ENCODE results near the gene ARRDC2. TPM values are rescaled to one million over a fixed set of nuclear protein-coding genes. Genes with fewer than 3 reads are reported as not detected.
A peak's percentile ranks its signal among the peaks of the same experiment; 100 is the strongest.

Gene ARRDC2
- total and polyA plus RNA-seq, 10 of the 15 experiments (the other 5 are each of a cell fraction or from before 2014, with no cell fraction given): 0.48 to 10.1 (median 4.8) TPM

DNA sequence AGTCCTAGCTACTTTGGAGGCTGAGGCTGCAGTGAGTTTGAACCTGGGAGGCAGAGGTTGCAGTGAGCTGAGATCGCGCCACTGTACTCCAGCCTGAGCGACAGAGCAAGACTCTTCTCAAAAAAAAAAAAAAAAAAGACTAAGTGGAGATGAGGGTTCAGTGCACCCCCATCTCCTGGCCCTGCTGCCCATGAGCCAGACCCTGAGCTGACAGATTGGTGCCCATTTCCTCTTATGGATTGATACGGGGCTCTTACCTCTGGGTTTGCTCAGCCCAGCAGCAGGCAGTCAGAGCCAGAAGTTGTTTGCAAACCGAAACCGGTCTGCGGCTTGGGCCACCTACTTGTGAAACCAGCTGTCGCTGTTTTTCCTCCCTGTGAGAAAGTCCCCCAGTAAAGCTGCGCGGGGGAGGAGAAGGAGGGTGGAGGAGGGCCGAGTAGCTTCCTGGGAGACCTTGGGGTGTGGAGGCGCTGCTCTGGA lies 36.9 kb downstream of the ARRDC2 start (continued):
- no peak for TF ChIP-seq ZBTB40 (IDR thresholded peaks at IDR 0.05; ENCODE audit: borderline replicate concordance)
- no peak for TF ChIP-seq RAD21 (IDR thresholded peaks at IDR 0.05; ENCODE audit: insufficient read depth, low read depth, low read length)
- no peak for TF ChIP-seq MYC (IDR thresholded peaks at IDR 0.05; ENCODE audit: insufficient read depth, insufficient read length, insufficient replicate concordance, low read length, severe bottlenecking)
- TF ChIP-seq BCL11A (IDR thresholded peaks at IDR 0.05; ENCODE audit: low read depth, low read length): peak; percentile 95
- no peak for TF ChIP-seq ZNF592 (IDR thresholded peaks at IDR 0.05)
- TF ChIP-seq HDAC2 (IDR thresholded peaks at IDR 0.05): no peak
- TF ChIP-seq SRF (IDR thresholded peaks at IDR 0.05; ENCODE audit: low read depth in 2 of 2, low read length in 2 of 2): 0 out of 4 replicates have a peak, but pooled peaks of 1 of the 2 experiments have one; percentile 18
- TF ChIP-seq MTA2 (IDR thresholded peaks at IDR 0.05; ENCODE audit: low read depth): peak; percentile 87
- peak; percentile 98 for TF ChIP-seq IRF4 (IDR thresholded peaks at IDR 0.05; ENCODE audit: low read depth, low read length)
- TF ChIP-seq PRDM15 (CRISPR knock-in tag; IDR thresholded peaks at IDR 0.05): no peak
- TF ChIP-seq ZBTB33 (IDR thresholded peaks at IDR 0.05): no peak
- TF ChIP-seq LARP7 (IDR thresholded peaks at IDR 0.05): no peak
- TF ChIP-seq EED (IDR thresholded peaks at IDR 0.05; ENCODE audit: low read depth): peak; percentile 97
- no peak for TF ChIP-seq ASH2L (IDR thresholded peaks at IDR 0.05; ENCODE audit: borderline replicate concordance, low read depth)
- TF ChIP-seq ZNF217 (IDR thresholded peaks at IDR 0.05): peak; percentile 92; the same call in 1 of the 2 replicates
- no peak for TF ChIP-seq WRNIP1 (IDR thresholded peaks at IDR 0.05; ENCODE audit: borderline replicate concordance, low read depth, low read length)
- no peak for TF ChIP-seq TAF1 (IDR thresholded peaks at IDR 0.05; ENCODE audit: borderline replicate concordance, low read depth, low read length)

All from GM12878 (cell line).